ENCODE results near the gene NARS2. TPM values are rescaled to one million over a fixed set of nuclear protein-coding genes. Genes with fewer than 3 reads are reported as not detected.
"Not testable (repeated sequence)": the region's sequence is repeated elsewhere in the genome, so short reads cannot be mapped to it uniquely, and the experiment has no call there.

NARS2 gene, protein sequence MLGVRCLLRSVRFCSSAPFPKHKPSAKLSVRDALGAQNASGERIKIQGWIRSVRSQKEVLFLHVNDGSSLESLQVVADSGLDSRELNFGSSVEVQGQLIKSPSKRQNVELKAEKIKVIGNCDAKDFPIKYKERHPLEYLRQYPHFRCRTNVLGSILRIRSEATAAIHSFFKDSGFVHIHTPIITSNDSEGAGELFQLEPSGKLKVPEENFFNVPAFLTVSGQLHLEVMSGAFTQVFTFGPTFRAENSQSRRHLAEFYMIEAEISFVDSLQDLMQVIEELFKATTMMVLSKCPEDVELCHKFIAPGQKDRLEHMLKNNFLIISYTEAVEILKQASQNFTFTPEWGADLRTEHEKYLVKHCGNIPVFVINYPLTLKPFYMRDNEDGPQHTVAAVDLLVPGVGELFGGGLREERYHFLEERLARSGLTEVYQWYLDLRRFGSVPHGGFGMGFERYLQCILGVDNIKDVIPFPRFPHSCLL
- total RNA-seq: 22.2 and 23.1 TPM in 2 replicates

DNA sequence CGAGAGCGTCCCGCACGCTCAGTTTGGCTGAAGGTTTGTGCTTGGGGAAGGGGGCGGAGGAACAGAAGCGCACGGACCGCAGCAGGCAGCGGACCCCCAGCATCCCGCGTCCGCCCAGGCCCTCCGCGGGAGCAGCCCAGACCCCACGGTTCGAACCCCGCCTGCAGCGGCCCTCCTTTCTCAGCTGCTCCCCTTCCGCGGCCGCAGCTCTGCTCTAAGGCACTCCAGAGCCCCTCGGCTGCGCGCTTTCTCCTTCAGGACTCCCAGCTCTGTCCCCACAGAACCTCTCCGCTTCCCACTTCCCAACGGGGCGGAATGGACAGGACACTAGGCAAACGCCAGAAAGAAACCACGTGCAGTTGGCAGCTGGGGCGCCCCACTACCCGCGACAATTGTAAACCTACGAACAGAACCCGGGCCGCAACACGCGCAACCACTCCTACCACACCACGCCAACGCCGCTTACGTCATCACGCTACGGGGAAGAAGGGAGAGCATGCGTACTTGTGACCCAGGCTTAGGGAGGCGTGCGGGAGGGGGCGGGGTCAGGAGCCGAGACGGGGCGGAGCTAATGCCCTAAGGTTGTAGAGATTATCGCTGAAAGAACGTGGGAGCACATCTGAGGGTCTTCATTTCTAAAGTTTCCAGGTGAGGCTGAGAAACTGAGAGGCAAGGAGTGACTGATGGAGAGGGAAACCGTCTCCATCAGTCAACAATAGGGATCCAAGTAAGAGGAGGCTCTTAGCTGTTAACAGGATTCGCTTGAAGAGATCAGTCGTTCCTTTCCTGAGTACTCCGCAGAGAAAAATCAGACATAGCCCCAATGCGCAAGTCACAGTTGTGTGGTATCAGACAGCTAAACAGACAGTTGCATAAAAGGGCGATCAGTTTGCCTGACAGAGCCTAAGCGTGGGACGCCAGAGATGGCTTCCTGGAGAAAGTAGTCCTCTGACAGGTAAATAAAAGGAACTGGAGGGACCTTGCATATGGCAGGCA lies at the start of gene NARS2:
NARS2 (minus strand) TSS at position 479 of the 996 bp plus-strand sequence; CDS start at position 103, 376 bp downstream.
- peak; percentile 92 for DNase-seq (ENCODE audit: low read depth)

DNA sequence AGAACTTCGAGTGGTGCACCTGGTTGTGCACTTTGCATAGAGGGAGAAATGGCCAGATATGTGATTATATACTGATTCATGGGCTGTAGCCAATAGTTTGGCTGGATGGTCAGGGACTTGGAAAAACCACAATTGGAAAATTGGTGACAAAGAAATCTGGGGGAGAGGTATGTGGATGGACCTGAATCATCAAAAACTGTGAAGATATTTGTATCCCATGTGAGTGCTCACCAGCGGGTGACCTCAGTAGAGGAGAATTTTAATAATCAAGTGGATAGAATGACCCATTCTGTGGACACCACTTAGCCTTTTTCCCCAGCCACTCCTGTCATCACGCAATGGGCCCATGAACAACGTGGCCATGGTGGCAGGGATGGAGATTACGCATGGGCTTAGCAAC lies 48.0 kb upstream of the NARS2 start:
- no peak for DNase-seq (ENCODE audit: low read depth)

DNA sequence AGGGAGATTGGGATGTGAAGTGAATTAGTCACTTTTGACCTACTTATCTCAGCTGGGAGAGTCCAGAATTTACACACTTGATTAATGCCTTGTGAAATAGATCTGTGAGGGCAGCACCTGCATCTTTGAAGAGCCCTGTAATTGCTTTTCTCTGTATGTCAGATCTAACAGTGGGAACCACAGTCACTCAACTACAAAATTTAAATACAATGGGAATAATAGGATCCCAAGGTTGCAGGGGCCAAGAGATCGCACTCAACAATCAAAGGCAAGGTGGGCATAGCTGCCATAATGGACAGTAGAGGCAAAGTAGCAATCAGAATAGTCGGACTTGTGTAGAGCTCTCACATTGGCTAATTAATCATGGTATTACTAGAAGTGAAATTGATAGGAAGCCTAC lies 45.5 kb upstream of the NARS2 start:
- no peak for DNase-seq (ENCODE audit: low read depth)

DNA sequence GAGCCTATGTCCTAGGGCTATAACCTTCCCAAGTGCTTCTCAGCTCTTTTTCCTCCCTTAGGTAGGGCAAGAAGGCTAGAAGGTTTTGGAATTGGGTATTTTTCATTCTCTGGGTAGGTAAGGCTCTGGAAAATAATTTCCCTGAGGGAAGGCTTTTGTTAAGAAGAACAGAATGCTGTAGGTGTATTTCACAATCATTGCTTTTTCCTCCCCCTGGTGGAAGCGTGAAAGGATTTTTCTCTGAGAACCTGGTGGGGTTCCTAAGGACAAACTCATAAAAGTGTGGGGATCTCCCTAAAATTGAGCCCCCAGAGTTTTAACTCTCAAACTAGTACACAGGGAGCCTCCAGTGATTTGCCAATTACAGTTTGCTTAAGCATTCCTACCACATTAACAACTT lies 41.1 kb upstream of the NARS2 start:
- peak; percentile 6 for DNase-seq (ENCODE audit: low read depth)

DNA sequence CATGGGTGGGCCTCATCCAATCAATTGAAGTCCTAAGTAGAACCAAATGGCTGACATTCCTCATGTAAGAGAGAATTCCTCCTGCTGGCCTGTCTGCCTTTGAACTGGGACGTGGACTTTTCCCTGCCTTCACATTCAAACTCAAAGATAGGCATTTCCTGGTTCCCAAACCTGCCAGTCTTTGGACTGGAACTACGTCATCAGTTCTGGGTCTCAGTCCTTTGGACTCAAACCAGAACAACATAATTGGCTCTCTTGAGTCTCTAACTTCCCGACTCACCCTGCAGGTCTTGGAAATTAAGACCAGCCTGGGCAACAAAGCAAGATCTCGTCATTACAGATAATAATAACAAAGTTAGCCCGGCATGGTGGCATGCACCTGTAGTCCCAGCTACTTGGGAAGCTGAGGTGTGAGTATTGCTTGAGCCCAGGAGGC lies 38.7 kb upstream of the NARS2 start:
- DNase-seq (ENCODE audit: low read depth): no peak

DNA sequence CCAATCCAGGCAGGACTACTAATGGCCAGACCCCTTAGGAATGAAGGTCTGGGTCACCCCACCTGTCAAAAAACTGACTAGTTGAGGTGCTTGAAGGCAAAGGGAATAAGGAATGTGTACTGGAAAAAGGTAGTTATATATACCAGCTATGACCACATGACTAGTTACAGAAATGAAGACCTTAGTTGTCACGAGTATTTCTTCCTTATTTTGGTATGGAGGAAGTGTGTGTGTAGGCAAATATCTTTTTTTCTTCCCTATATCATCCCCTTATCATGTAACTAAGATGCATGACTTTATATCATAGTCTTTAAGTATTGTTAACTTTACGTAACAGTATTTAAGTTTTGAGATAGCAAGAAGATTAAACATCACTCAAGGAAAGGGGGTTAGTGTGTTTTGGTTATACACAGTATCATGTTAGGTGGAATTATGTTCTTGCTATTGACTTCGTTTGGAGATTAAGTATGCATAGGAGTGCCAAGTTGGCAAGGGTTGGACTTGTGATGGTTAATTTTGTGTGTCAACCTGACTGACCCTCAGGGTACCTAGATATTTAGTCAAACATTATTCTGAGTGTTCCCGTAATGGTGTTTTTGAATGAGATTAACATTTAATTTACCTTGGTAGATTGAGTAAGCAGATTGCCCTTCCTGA lies 38.2 kb upstream of the NARS2 start:
- no peak for DNase-seq (ENCODE audit: low read depth)

DNA sequence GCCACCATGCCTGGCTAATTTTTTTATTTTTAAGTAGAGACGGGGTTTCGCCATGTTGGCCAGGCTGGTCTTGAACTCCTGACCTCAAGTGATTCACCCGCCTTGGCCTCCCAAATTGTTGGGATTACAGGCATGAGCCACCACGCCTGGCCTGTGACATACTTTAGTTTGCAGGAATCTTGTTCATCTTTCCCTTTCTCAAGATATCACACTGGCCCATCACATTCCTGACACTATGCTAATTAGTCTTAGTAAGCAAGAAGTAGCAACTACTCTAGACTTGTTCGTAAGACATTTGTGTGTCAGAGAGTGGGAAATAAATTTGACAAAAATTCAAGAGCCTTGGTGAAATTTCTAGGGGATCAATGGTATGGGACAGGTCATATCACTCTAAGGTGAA lies 34.7 kb upstream of the NARS2 start:
- DNase-seq (ENCODE audit: low read depth): not testable (repeated sequence)

DNA sequence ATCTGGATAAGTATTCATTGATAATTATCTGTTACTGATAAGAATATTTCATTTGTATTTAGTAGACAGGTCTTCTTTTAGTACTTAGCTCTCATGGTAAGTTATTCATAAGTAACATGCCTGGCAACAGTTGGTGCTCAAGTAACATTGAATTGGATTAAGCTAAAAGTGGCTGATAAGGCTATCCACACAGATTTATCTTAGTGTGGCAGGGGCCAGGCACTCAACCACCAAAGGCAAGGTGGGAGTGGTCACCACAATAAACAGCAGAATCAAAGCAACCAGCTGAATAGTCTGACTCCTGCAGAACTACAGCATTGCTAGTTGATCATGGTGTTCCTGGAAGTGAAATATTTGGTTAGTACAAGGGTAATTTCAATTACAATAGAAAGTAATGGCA lies 33.0 kb upstream of the NARS2 start:
- DNase-seq (ENCODE audit: low read depth): no peak

DNA sequence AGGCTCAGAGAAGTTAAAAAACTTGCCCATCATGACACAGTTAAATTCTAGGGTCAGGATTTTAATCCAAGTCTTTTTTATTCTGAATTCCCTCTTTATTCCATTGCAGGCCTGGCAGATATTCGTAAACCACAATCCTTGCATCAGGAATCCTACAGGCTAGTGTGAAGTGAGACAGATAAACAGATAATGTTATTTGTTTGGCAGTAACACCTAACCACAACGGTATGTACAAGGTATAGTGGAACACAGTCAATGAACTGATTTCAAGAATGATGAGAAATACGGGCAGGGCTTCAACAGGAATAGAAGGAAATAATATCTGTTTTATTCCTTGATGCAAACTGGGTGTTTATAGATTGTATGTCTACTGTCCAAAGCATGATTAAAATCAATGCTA lies 32.0 kb upstream of the NARS2 start:
- DNase-seq (ENCODE audit: low read depth): no peak

DNA sequence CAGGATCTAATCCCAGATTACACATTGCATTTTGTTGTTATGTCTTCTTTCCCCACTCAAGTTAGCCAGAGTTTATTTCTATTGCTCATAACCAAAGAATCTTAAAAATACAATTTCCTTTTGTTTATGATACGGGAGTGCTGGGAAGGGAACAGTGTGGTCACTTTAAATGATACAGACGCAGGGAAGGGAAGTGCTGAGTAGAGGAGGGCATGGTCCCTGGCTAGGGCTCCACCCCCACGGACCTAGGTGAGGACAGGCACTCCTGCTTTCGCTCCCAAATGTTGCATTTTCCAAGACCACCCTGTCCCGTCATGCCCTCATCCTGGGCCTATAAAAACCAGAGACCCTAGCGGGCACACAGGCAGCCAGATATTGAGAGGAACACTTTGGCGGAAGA lies 30.6 kb upstream of the NARS2 start:
- no peak for DNase-seq (ENCODE audit: low read depth)

DNA sequence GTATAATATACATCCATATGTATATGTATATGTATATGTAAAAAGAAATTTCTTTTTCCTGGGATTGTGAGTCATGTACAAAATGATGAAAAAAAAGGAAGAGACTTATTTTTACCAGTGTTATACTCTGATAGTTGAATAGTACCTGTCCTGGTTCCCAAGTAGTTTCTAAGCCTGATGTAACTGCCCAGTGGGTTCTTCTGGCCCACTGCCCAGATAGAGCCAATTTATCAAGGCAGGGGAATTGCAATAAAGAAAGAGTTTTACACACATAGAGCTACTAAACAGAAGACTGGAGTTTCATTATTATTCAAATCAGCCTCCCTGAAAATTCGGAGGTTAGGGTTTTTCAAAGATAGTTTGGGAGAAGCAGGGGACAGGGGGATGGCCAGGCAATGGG lies 29.1 kb upstream of the NARS2 start:
- DNase-seq (ENCODE audit: low read depth): no peak

DNA sequence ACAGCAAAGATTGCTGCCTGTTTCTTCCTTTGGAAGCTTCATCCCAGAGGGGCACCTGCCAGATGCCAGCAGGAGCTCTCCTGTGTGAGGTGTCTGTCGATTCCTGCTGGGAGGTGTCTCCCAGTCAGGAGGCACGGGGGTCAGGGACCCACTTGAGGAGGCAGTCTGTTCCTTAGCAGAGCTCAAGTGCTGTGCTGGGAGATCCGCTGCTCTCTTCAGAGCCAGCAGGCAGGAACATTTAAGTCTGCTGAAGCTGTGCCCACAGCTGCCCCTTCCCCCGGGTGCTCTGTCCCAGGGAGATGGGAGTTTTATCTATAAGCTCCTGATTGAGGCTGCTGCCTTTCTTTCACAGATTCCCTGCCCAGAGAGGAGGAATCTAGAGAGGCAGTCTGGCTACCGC lies 28.1 kb upstream of the NARS2 start:
- not testable (repeated sequence) for DNase-seq (ENCODE audit: low read depth)

DNA sequence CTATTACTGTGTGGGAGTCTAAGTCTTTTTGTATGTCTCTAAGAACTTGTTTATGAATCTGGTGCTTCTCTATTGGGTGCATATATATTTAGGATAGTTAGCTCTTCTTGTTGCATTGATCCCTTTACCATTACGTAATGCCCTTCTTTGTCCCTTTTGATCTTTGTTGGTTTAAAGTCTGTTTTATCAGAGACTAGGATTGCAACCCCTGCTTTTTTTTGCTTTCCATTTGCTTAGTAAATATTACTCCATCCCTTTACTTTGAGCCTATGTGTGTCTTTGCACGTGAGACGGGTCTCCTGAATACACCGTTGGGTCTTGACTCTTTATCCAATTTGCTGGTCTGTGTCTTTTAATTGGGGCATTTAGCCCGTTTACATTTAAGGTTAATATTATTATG lies 26.4 kb upstream of the NARS2 start:
- DNase-seq (ENCODE audit: low read depth): not testable (repeated sequence)

DNA sequence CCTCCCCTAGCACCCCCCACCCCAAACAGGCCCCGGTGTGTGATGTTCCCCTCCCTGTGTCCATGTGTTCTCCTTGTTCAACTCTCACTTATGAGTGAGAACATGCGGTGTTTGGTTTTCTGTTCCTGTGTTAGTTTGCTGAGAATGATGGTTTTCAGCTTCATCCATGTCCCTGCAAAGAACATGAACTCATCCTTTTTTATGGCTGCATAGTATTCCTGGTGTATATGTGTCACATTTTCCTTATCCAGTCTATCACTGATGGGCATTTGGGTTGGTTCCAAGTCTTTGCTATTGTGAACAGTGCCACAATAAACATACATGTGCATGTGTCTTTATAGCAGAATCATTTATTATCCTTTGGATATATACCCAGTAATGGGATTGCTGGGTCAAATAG lies 22.9 kb upstream of the NARS2 start:
- not testable (repeated sequence) for DNase-seq (ENCODE audit: low read depth)

DNA sequence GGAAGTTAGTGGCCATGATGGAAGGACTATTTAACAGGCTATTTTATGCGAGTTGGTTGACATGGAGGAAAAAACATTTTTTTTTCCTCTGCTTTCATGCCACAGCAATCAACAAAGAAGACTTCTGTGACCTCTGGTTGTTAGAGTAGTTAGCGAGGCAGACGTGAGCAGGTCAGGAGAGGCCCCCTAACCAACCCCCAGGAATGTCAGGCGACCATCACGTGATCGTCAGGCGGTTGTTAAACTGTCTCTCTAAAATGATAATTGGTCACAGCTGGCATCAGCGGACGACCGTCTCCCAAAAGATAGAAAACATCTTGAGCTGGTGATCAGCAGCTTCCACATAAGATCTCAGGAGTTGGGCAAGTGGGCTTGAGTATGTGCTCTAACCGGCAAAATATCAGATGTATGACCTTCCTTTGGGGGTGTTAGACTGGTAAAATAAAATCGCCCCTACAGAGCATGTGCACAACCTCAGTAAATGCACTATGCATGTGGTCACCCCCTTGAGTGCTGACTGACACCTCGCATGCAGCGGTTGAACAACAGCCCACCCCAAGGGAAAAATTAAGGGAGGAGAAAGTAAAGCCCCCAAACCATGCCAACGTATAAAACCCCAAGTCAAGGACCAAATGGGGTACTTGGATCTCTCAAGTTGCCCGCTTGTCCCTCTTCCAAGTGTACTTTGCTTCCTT lies 20.9 kb upstream of the NARS2 start:
- no peak for DNase-seq (ENCODE audit: low read depth)

DNA sequence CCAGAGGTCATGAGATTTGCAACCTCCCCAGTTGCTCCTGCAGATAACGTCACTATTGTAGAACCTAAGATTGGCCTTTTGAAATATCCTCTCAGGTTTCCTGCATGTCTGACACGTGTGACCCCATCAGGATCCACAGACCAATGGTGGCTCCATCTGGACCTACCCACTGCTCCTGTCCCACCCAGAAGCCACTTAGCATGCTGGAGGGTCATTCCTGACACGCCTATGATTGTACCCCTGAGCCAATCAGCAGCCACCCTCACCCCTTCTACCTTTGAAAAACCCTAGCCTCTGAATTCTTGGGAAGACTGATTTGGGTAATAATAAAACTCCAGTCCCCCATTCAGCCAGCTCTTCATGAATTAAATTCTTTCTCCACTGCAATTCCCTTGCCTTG lies 20.1 kb upstream of the NARS2 start:
- DNase-seq (ENCODE audit: low read depth): no peak

DNA sequence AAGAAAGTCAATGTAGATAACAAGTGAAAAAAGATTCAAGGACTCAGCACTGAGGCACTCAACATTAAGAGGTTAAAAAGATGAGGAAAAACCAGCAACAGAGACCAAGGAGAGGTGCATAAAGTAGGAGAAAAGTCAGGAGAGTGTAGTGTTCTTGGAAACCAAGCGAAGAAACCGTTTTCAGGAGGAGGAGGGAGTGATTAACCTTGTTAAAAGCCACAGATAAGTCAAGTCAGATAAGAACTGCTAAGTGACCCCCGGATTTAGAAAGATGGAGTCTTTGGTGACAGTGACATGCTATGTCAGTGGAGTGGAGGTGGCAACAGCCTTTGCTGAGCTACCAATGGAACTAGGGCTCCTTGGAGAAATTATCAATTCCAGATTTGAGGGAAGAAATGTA lies 13.9 kb upstream of the NARS2 start:
- DNase-seq (ENCODE audit: low read depth): no peak

DNA sequence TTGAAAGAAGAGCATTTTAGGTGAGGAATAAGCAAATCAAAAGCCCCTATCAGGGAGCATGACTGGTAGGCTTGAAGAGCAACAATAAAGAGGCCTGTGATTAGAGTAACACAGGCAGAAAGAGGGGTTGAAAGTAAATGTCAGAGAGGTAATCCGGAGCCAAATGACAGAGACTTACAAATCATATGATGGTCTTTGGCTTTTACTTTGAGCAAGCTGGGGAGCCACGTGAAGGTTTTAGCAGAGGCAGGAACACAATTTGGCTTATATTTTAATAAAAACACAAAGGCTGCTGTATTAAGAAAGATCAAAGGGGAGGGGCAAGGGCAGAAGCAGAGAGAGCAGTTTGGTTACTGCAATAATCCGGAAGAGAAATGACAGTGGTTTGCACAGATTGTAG lies 12.8 kb upstream of the NARS2 start:
- no peak for DNase-seq (ENCODE audit: low read depth)

DNA sequence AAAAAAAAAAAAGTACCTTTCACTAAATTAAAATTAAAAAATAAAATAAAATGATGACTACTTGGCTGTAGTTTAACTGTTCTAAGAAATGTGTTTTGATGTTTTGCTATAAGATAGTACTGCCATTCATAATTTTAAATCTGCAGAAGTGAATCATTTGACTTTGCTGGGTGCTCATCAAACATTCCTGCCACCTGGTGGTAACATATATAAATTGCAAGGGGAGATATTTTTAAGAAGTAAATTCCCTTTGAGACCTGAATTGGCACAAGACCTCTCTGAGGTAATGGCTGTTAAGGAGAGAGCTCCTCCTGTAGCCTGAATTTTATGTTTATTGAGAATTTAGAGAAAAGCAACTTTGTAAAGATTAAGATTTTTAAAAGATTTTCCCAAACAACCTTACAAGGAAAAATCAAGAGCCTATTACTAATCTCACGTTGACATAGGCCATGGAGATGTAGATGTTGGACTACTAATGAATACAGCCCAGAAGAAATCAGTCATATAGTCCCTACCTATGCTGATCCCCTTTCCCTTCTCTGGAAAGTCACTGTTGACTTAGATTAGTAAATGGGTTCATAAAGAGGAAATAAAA lies 11.9 kb upstream of the NARS2 start:
- DNase-seq (ENCODE audit: low read depth): no peak

DNA sequence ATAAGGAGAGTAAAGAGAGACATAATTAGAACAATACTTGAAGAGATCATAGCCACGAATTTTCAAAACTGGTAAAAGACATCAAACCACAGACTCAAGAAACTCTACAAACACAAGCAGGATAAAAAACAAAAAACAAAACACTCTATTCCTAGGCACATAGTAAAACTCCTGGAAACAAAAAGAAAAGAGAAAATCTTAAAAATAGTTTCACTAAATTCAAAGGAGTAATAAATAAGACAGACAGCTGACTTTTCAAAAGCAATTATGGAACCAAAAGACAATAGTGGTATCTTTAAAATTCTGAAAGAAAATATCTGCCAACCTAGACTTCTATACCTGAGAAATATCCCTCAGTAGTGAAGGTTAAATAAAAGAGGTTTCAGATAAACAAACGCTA lies 9.2 kb upstream of the NARS2 start:
- no peak for DNase-seq (ENCODE audit: low read depth)

DNA sequence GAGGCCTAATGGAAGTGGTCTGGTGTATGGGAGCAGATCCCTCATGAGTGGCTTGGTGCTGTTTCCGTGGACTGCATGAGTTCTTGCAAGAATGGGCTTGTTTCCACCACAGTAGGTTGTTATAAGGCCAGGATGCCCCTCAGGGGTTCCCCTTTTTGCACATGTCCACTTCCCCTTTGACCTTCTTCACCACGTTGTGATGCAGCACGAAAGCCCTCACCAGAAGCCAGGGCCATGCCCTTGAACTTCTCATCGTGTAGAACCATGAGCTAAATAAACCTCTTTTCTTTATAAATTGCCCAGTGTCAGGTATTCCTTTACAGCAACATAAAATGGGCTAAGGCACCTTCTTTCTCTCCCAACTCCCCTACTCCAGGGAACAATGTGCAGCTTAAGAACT lies 2.8 kb upstream of the NARS2 start:
- DNase-seq (ENCODE audit: low read depth): no peak
